Tibial artery (tissue), 4 donors: ENCODE results near the gene ICE2.

Experiments
- DNase-seq, 2 donors: peaks; one replicate each; pipeline ENCODE4 v3.0.0-alpha.2; 2019
- H3K27ac ChIP-seq, 2 donors: fragments of 200-600 bp; sonication (generic) in 1 of 2; 1 replicate in 1 of 2; 2 replicates in 1 of 2; pipeline ENCODE4 v1.5.1; 2018 to 2019; ENCODE audit warnings: mild to moderate bottlenecking in 1 of 2
- H3K27me3 ChIP-seq, 2 donors: fragments of 200-600 bp; sonication (generic) in 1 of 2; one replicate each; pipeline versions ENCODE4 v1.5.1 to v1.6.0; 2016 to 2019
- H3K36me3 ChIP-seq, 3 donors: fragments of 200-600 bp; sonication (generic) in 2 of 3; one replicate each; pipeline ENCODE4 v1.5.1; 2016 to 2019; ENCODE audit warnings: mild to moderate bottlenecking in 2 of 3
- H3K4me1 ChIP-seq, 4 donors: fragments of 200-600 bp; sonication (generic) in 2 of 4; 1 replicate in 3 of 4; 2 replicates in 1 of 4; pipeline ENCODE4 v1.5.1; 2016 to 2019
- H3K4me3 ChIP-seq, 2 donors: fragments of 200-600 bp; sonication (generic) in 1 of 2; 1 replicate in 1 of 2; 2 replicates in 1 of 2; pipeline ENCODE4 v1.5.1; 2018 to 2019; ENCODE audit warnings: mild to moderate bottlenecking in 2 of 2
- H3K9me3 ChIP-seq, 3 donors: fragments of 200-600 bp; sonication (generic) in 1 of 3; one replicate each; pipeline ENCODE4 v1.5.1; 2016 to 2019
- CTCF ChIP-seq, 2 experiments: fragments of 200-600 bp in 1 of 2; fragments of 450-650 bp in 1 of 2; IDR thresholded peaks; one replicate each; pipeline ENCODE4 v1.5.1; 2017 to 2019; ENCODE audit warnings: antibody characterized with exemption in 2 of 2, mild to moderate bottlenecking in 1 of 2, moderate library complexity in 1 of 2
- intact Hi-C: fragments of 100-400 bp; cut with DNase I; formaldehyde crosslinking; loops from one replicate; pipeline ENCODE4 v1.15.0; 2023; ENCODE audit warnings: low total_unique reads

ICE2 gene

GRCh38 chr15:60371175-60372051 is 107.5 kb downstream of the ICE2 start:
- intact Hi-C loops = no loop called here
- H3K4me1 ChIP-seq = peaks cover 4 to 81% (median 77%) of the 10 kb centered on the region in 4 donors
- H3K27me3 ChIP-seq = no peaks in the 10 kb centered on the region
- no peak for TF ChIP-seq CTCF (IDR thresholded peaks at IDR 0.05)
- H3K27ac ChIP-seq = peak overlapping the region; percentile 75 to 76
- H3K36me3 ChIP-seq = peaks cover 2 to 9% (median 6%) of the 10 kb centered on the region in 3 donors
- peak; percentile 89 to 94 for DNase-seq
- H3K9me3 ChIP-seq = no peaks in the 10 kb centered on the region
- H3K4me3 ChIP-seq = no peak overlapping the region

- TF ChIP-seq CTCF (IDR thresholded peaks at IDR 0.05) = no peak
- intact Hi-C loops = no loop called here
- Histone ChIP-seq H3K9me3 (no peaks in the 10 kb centered on the region), H3K27me3 (no peaks in the 10 kb centered on the region), H3K4me1 (peaks cover 4 to 75% (median 71%) of the 10 kb centered on the region in 4 donors), H3K27ac (peak overlapping the region; percentile 75 to 76), H3K4me3 (no peak overlapping the region), H3K36me3 (peaks cover 0 to 3% (median 0%) of the 10 kb centered on the region in 3 donors)
- no peak for DNase-seq
Observed at GRCh38 chr15:60370869-60371136, 108.1 kb downstream of the ICE2 start.

- Histone ChIP-seq H3K27ac (peak overlapping the region; percentile 75 to 76), H3K9me3 (no peaks in the 10 kb centered on the region), H3K4me3 (no peak overlapping the region), H3K36me3 (no peaks in the 10 kb centered on the region), H3K4me1 (peaks cover 4 to 70% (median 65%) of the 10 kb centered on the region in 4 donors), H3K27me3 (no peaks in the 10 kb centered on the region)
- TF ChIP-seq CTCF (IDR thresholded peaks at IDR 0.05) = no peak
- no peak for DNase-seq
- intact Hi-C loops = no loop called here
Observed at GRCh38 chr15:60370105-60370868, 108.7 kb downstream of the ICE2 start.

DNA sequence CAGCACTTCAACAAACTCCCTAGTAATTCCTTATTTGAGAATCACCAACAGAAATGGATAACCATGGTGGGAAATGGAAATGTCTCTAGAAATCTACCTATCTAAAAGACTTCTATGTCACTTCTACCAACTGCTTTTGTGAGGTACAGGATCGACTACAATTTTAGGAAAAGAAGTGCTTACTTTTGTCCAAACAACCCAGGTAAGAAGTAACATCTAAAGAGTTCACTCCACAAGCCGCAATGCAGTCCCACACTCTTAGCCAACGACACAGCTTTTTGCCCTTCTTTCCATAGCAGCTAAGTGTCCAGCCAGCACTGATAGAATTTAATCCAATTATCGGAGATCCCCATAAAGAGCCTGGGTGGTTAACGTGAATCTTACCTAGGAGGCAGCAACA is 109.2 kb downstream of the ICE2 start:
- Histone ChIP-seq H3K4me3 (no peak overlapping the region), H3K4me1 (peaks cover 4 to 65% (median 60%) of the 10 kb centered on the region in 4 donors), H3K27ac (peak overlapping the region; percentile 75 to 76), H3K9me3 (no peaks in the 10 kb centered on the region), H3K27me3 (no peaks in the 10 kb centered on the region), H3K36me3 (no peaks in the 10 kb centered on the region)
- no peak for TF ChIP-seq CTCF (IDR thresholded peaks at IDR 0.05)
- intact Hi-C loops = no loop called here
- no peak for DNase-seq
